Iris pigment epithelial cell (primary cell): ENCODE measurements around the gene DSP.

Source experiments
- DNase-seq: peaks from one replicate; pipeline ENCODE4 v3.0.0-alpha.2; 2011; ENCODE audit warnings: low read depth

Gene DSP, protein sequence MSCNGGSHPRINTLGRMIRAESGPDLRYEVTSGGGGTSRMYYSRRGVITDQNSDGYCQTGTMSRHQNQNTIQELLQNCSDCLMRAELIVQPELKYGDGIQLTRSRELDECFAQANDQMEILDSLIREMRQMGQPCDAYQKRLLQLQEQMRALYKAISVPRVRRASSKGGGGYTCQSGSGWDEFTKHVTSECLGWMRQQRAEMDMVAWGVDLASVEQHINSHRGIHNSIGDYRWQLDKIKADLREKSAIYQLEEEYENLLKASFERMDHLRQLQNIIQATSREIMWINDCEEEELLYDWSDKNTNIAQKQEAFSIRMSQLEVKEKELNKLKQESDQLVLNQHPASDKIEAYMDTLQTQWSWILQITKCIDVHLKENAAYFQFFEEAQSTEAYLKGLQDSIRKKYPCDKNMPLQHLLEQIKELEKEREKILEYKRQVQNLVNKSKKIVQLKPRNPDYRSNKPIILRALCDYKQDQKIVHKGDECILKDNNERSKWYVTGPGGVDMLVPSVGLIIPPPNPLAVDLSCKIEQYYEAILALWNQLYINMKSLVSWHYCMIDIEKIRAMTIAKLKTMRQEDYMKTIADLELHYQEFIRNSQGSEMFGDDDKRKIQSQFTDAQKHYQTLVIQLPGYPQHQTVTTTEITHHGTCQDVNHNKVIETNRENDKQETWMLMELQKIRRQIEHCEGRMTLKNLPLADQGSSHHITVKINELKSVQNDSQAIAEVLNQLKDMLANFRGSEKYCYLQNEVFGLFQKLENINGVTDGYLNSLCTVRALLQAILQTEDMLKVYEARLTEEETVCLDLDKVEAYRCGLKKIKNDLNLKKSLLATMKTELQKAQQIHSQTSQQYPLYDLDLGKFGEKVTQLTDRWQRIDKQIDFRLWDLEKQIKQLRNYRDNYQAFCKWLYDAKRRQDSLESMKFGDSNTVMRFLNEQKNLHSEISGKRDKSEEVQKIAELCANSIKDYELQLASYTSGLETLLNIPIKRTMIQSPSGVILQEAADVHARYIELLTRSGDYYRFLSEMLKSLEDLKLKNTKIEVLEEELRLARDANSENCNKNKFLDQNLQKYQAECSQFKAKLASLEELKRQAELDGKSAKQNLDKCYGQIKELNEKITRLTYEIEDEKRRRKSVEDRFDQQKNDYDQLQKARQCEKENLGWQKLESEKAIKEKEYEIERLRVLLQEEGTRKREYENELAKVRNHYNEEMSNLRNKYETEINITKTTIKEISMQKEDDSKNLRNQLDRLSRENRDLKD (N-terminal part only)

DNA sequence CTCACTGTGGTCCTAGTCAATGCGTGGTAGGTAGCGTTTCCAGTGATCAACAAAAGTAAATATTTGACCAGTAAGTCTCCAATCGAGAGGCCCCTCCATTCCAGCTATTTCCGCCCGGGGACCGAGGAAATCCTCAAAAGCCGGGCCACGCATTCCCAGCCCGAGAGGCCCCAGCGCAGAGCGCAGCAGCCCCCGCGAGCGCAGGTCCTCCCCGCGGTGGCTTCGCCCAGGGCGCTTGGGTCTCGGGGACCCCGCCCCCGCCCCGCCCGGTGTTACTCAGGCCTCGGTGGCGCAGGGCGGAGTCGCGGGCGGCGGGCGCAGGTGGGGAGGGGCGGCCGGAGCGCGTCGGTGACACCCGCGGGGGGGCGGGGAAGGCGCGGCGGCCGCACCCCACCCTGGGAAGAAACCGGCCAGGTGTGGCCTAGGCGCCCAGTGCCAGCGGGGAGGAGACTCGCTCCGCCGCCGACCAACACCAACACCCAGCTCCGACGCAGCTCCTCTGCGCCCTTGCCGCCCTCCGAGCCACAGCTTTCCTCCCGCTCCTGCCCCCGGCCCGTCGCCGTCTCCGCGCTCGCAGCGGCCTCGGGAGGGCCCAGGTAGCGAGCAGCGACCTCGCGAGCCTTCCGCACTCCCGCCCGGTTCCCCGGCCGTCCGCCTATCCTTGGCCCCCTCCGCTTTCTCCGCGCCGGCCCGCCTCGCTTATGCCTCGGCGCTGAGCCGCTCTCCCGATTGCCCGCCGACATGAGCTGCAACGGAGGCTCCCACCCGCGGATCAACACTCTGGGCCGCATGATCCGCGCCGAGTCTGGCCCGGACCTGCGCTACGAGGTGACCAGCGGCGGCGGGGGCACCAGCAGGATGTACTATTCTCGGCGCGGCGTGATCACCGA is at the start of gene DSP:
TSS of gene DSP (plus strand) at position 497 of the 890 bp plus-strand sequence. CDS start at position 742, 245 bp downstream.
- peak; percentile 21 for DNase-seq

DNA sequence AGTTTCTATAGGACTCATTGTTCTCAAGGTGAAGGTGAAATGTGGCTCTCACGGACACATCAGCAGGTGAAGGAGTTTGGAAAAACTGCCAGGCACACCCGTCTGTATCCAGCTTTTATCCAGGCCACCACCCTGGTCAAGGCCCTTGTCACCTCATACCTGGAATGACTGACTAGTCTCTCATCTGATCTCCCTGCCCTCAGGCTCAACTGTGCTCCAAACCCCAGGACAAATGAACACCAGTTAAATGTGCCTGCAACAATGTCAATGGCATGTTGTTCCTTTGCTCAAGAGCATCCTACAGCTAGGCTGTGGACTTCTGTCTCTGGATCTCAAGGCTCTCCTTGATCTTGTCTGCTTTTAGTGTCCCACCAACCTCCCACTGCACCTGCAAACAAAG is 47.6 kb upstream of the DSP start:
- DNase-seq = no peak

DNA sequence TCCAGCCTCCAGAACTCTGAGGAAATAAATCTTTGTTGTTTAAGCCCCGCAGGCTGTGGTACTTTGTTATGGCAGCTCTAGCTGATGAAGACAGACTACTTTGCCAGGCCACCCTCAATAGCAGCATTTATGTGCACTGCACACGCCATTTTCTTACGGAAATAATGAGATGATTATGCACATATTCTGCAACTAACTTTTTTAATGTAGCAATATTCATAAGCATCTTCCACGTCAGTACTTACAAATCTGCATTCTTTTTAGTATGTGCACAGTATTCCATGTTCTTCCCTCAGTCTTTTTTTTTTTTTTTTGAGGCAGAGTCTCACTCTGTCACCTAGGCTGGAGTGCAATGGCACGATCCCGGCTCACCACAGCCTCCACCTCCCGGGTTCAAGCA is 46.8 kb upstream of the DSP start:
- no peak for DNase-seq

DNA sequence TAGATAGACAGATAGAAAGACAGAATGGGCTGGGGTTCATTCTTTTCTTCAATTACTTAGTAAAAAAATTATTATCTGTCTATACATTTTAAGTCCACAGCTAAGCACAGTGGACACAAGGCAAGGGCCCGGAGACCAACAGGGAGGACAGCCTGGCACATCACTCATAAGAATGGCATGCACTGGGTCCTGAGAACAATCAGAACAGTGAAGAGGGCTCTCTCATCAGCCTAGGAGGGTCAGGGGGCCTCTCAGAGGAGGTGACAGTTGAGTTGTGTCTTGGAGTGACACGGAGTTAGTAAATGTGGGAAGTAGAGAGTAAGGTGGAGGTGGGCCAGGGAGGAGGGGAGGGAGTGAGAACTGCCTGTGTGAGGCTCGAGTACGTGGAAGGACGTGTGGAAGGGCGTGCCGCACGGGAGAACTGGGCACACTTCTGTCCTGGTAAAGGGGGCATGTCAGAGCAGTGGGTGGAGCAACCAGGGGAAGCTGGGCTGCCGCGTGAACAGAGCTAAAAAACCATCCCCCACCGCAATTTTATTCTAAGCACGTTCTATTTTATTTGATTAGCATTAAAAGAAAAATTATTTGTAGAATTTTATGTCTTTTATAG is 45.1 kb upstream of the DSP start:
- DNase-seq = no peak

DNA sequence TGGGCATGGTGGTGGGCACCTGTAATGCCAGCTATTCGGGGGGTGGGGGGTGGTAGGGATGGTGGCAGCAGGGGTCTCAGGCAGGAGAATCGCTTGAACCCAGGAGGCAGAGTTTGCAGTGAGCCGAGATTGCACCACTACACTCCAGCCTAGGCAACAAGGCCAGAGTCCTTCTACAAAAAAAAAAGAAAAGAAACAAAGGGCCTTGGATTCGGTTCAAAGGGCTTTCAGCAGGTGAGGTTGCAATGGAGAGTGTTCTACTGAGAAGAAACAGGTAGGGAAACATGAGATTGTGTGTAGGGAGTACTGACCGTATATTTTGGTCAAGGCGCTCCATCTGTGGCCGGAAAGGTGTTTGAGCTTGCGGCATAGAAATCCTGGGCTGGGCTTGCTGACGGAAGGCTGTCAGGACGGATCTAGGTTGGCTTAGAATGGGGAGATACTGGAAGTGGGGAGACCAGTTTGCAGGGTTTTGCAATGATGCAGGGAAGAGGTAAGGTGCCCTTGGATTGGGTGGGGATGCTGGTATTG is 40.7 kb upstream of the DSP start:
- DNase-seq = no peak

DNA sequence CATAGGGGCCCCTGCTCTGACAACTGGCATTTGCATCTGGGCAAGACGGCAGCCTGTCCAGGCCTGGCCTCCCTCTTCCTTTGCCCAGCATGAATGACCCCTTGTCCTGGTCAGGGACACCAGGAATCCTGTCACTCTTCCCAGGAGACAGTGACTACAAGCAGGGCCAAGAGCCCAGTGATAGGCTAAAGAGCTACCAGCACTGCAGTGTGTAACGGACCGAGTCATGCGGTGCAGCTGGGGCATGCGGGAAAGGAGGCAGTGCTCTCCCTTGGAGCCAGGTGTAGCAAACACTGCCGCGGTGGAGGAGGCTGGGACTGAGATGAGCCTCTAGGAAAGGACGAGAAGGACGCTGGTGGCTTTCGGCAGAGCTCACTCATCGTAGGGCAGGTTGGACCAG is 38.7 kb upstream of the DSP start:
- no peak for DNase-seq

DNA sequence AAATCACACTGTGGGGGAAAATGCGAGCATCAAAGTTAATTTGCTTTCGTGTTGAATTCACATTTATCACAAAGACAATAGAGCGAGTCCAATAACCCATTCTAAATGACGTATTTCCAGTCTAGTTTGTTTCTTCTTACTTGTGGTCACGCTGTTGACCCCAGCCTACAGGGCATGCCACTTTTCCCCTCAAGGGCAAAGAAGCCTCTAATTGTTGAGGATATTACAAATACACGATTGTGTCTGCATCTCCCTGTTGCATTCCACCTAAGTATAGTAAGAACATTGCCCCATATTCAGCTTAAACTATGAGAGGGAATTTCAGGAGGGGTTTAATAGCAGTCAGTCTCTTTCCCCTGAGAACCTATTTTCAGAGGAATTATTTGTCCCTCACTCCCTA is 37.4 kb upstream of the DSP start:
- no peak for DNase-seq

DNA sequence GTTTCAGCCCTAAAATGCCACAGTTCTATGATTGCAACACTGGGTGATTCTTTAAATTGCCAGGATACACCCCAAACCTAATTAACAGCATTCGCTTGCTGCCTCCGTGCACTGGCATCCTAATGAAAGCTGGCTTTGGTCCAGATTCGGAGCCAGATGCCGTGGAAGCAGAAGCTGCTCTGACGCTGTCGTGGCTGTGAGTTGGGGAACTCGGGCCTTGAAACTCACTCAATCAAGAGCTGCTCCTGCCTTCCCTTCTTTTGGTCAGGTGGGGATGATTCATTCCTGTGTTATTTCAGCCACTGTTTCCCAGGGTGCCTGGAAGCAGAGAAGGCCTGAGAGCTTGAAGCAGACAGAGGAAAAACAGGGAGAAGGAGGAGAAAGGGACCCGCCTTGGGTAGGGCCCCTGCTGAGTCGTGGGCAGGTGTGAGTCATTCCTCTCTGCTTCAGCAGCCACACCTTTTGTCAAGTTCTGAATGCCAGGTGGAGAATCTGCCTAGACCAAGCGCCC is 36.2 kb upstream of the DSP start:
- DNase-seq = peak; percentile 72

DNA sequence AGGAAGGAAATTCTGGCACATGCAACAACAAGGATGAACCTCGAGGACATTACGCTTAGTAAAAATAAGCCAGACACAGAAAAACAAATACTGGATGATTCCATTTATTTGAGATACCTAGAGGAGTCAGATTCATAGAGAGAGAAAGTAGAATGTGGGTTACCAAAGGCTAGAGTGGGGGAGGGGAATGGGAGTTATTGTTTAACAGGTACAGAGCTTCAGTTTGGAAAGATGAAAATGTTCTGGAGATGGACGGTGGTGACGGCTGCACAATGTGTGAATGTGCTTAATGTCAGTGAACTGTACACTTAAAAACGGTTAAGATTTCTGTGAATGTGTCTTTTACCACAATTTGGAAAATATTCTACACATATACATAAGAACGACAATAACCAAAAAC is 33.9 kb upstream of the DSP start:
- no peak for DNase-seq

DNA sequence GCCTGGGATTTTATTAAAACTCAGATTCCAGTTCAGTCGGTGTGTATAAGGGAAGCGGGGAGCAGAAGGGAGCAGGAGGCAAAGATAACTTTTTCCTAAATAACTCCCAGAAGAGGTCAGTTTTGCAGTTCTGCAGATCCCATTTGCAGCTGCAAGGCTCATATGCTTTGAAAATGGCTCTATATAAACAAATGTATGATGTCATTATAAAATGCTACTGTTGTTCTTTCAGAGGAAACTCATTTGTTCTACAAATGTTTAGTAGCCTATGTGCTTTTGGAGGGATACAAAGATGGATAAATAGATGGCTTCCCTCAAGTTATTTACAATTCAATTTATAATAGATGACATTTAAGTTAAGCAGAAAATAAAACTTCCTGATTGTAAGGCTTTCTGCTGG is 29.2 kb upstream of the DSP start:
- DNase-seq = no peak

DNA sequence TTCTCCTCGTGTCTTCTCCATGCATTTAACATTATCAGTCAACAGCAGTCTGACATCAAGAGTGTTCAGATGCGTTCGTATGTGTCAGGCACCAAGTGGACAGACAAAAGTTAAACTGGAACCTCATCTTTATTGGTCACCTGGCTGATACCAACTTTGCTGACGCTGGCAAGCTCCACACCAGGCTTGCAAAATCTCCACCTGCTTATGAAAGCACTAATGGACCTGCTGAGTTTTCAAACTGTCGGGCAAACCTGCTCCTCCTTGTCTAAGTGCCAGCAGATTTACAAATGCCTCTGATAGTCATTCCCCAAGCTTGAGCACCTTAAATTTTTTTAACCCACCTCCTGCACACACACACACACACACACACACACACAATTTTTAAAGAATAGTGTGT is 27.9 kb upstream of the DSP start:
- DNase-seq = no peak

DNA sequence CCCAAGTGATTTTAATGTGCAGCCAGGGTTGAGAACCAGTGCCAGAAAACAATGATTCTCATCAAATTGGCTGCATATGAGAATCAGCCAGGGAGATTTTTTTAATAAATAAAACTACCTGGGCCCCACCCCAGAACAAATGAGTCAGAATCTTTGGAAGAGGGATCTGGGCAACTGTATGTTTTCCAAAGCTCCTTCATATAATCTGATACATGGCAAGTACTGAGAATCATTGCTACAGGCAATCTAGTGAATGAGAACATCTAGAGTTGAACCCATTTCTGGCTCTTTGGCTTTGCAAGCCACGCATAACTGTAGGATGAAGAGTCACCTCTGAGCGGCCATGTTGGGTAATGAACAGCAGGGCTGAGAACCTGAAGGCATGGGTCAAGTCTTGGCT is 26.1 kb upstream of the DSP start:
- DNase-seq = no peak

DNA sequence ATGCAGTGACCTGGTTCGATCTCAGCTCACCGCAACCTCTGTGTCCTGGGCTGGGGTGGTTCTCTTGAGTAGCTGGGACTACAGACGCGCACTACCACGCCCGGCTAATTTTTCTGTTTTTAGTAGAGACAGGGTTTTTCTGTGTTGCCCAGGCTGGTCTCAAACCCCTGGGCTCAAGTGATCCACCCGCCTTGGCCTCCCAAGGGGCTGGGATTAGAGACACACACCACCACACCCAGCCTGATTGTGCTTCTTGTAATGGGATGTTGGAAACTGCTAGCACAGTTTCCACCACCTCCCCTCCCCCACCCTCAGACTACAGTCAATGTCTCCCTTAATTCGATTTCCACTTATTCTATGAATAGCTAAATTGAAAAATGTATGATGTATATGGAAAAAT is 22.6 kb upstream of the DSP start:
- no peak for DNase-seq

DNA sequence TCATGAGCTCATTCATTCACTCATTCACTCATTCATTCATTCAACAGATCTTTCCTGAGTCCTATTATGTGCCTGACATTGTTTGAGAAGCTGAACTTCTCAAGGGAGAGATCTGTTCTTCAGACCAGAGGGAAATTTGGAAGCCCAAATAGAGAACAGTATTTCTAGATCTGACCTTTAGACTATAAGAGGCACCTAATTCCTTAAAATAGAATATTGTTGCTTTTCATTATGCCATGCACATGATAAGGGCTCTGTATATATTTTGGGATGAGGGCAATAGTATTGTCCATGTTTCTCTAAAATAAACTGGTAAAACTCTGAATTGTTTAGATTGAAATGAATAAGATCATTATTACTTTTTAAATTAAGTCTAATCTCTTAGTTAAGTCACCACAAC is 18.6 kb upstream of the DSP start:
- no peak for DNase-seq

DNA sequence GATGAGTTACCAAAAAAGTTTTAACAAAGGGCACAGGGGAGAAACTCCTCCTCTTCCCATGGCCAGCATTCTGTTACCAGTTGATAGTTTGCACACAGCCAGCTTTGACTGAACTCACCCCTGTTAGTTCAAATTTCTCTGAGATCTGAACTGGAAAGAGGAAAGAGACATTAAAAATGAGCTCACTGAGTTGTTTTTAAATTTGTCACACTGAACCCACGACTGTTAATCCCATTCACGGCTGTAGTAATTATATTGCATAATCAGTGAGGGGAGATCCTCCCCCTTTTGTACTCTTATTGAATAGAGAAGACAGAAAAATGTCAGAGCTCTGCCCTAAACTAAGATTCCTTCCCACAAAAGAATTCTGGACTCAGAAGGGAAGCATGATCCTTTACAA is 17.5 kb upstream of the DSP start:
- DNase-seq = no peak

DNA sequence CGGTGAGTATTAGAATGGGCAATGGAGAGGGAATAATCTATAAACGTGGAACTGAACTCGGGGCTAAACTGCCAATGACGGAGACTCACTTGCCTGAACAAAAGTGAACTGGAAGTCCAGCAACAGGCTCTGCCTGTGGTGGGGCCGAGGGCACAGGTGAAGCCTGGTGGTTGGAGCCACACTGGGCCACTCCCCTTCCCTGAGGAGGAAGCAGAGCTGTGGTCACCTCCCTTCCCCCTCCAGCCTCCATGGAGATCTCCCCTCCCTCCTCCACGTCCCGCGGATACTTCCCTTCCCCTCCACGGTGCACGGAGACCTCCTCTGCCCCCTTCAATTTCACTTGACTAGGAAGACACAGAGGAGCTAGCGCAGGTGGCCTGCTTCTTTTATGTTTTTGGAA is 14.7 kb upstream of the DSP start:
- no peak for DNase-seq

DNA sequence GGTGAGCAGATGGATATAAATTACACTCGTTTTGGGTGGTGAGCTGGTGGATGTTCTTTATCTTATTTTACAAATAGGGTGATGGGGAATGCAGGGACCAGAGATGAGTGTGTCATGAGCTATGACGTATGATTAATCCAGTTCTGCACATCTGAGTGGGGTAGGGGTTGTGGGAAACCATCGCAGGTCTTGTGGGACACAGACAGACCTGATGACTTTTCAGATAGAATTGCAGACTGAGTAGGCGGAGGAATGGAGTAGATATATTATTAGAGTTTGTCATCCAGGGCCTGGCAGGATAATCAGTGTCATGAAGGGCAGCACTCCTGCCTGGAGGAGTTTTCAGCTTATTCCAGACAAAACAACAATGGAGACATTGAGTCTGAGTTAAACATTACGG is 12.9 kb upstream of the DSP start:
- DNase-seq = peak; percentile 74

DNA sequence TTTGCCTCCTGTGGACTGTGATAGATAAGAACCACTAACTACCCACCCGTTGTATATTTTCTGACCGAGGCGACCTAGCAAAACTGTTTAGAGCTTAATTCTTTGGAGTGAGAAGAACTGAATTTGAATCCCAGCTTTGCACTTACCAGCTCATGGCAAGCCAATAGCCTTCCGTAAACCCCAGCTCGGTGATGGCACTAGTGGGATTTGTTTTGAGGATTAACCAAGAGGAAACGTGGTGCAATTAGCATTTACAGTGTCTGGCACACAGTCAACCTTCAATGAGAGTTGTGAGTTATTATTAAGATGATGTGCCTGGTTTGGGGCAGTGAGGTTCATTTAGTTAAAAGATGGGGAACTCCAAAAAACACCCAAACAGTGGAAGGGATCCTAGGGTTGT is 12.3 kb upstream of the DSP start:
- DNase-seq = no peak

DNA sequence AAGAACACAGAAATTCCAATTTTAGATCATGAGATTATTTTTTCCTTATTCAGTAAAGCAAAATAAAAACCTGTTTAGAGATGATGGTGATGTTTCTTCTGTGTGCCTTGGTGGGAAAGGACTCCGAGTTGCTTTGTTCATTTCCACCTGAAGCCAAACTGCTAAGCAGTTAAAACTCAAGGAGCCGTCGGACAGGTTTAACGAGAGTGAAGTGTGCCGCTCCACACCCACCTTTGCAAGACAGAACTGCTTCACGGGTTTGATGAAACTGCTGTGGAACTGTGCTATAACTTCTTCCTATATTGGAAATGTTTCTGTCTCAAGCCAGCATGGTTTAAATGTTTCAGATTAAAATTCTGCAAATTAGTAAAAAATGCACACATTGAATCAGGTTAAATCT is 9.2 kb upstream of the DSP start:
- no peak for DNase-seq

DNA sequence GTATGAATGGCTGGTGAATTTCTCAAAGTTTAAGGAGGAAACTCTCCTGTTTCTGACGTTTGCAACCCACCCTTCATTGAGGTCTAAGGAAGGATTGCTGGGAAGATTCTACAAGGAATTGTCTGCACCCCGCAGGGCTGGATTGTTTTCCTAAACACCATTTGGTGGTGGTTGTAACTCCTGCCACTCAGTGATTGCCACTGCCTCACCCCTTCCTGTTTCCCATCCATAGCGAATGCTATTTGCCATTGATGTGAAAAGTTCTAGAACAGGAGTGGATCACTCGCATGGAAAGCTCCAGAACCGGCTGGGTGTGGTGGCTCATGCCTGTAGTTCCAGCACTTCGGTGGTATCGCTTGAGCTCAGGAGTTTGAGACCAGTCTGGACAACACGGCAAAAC is 8.7 kb upstream of the DSP start:
- no peak for DNase-seq

DNA sequence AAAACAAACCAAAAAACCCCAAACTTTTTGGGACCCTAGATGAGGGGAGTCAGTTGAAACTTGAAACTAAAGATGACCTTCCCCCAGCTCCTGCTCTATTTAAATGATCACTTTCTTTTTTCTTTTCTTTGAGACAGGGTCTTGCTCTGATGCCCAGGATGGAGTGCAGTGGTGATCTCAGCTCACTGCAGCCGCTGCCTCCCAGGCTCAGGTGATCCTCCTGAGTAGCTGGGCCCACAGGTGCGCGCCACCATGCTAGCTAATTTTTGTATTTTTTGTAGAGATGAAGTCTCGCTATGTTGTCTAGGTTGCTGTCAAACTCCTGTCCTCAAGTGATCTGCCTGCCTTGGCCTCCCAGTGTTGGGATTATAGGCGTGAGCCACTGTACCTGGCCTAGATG is 7.3 kb upstream of the DSP start:
- DNase-seq = no peak
